H1 (cell line): ENCODE measurements around the gene ZSWIM6. TPM values are rescaled to one million over a fixed set of nuclear protein-coding genes. Genes with fewer than 3 reads are reported as not detected.

Source experiments
- EZH2 ChIP-seq: fragments of 200-600 bp; sonication (generic); IDR thresholded peaks from 2 replicates; pipeline ENCODE4 v1.7.1; 2012; ENCODE audit warnings: low read depth, mild to moderate bottlenecking, moderate library complexity, low read length, inconsistent platforms; ENCODE audit not compliant: severe bottlenecking
- POLR2A ChIP-seq, 2 experiments: IDR thresholded peaks; 1 replicate in 1 of 2; 2 replicates in 1 of 2; pipeline ENCODE4 v1.6.1; 2011; ENCODE audit warnings: low read depth in 2 of 2, low read length in 2 of 2, mild to moderate bottlenecking in 2 of 2; ENCODE audit errors: control extremely low read depth in 1 of 2
- RFX5 ChIP-seq: IDR thresholded peaks from 2 replicates; pipeline ENCODE4 v1.6.1; 2011; ENCODE audit warnings: low read depth, low read length, improper control_type of control experiment, borderline replicate concordance
- ZNF274 ChIP-seq: IDR thresholded peaks from 2 replicates; pipeline ENCODE4 v1.7.0; 2012; ENCODE audit warnings: low read length, borderline replicate concordance; ENCODE audit errors: extremely low read depth
- polyA plus RNA-seq, 7 experiments: library from polyadenylated mRNA; depleted of rRNA in 3 of 7; stranded (reverse) in 5 of 7; unstranded in 2 of 7; fragments of >200 nt in 5 of 7; fragments of 200-250 nt in 2 of 7; gene quantifications; 1 replicate in 5 of 7; 2 replicates in 1 of 7; 4 replicates in 1 of 7; pipeline versions ENCODE4 v1.2.1 to v1.2.3, GENCODE V29; 2011 to 2013; ENCODE audit warnings: missing spikeins in 2 of 7, mixed read lengths in 2 of 7
- total RNA-seq: library from RNA; stranded (reverse); fragmentation: NEBNext Ultra II Directional; extraction: Animal tissue kit (Norgen Biotek cat#: 25700); gene quantifications from 2 replicates; pipeline ENCODE4 v1.2.1, GENCODE V29; 2021

Gene ZSWIM6
- total and polyA plus RNA-seq, 2 of the 8 experiments (the other 6 are each of a cell fraction or from before 2014, with no cell fraction given), result 7.9 to 12.4 TPM

DNA sequence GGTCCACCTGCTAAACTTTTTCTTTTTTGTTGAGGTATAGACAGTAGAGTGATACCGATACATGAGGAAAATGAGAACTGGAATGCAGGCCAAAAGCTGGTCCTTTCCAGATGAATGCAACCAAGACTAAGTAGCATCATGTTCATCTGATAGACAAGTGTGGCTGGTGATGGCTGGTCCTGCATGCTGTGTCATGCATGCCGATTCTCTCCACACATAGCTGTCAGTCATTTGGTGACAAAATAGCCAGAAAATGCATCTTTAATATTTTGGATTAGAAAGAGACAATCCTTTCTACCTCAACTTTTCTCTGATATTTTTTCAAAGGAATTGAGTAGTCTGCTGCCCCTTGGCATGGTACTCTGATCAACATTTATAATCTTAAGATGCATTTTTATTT, 49.9 kb downstream of the ZSWIM6 start (continued):
- no peak for TF ChIP-seq EZH2
- TF ChIP-seq POLR2A (IDR thresholded peaks at IDR 0.05; ENCODE audit: control extremely low read depth in 1 of 2, low read depth in 2 of 2, low read length in 2 of 2), result no peak
- no peak for TF ChIP-seq ZNF274
- no peak for TF ChIP-seq RFX5
